GM12891 (cell line): Measurements from ENCODE around the gene IGFBPL1.

Experiments used
- DNase-seq: peaks from one replicate; pipeline ENCODE4 v3.0.0; 2011; ENCODE audit warnings: low spot score; ENCODE audit not compliant: insufficient read length
- FAIRE-seq: peaks from 2 replicates; lab custom pipeline; 2011; peaks lifted over from hg19 to GRCh38; lab: Jason Lieb, UNC
- PAX5 ChIP-seq: IDR thresholded peaks from 2 replicates; pipeline ENCODE4 v1.6.1; 2011; ENCODE audit warnings: low read length, moderate library complexity, mild to moderate bottlenecking; ENCODE audit not compliant: insufficient read depth, severe bottlenecking
- POLR2A ChIP-seq: IDR thresholded peaks from 2 replicates; pipeline ENCODE4 v1.6.1; 2011; ENCODE audit warnings: low read depth, low read length, control low read depth
- POLR2AphosphoS5 ChIP-seq: IDR thresholded peaks from 2 replicates; pipeline ENCODE4 v1.6.1; 2011; ENCODE audit warnings: low read depth, low read length, control low read depth
- POU2F2 ChIP-seq: IDR thresholded peaks from 2 replicates; pipeline ENCODE4 v1.6.1; 2011; ENCODE audit warnings: low read depth, mild to moderate bottlenecking, control low read depth, low read length, moderate library complexity
- SPI1 ChIP-seq: IDR thresholded peaks from 2 replicates; pipeline ENCODE4 v1.6.1; 2011; ENCODE audit warnings: low read depth, low read length, control low read depth
- TAF1 ChIP-seq: IDR thresholded peaks from 2 replicates; pipeline ENCODE4 v1.6.1; 2011; ENCODE audit warnings: low read depth, low read length, control low read depth

The IGFBPL1 gene

DNA sequence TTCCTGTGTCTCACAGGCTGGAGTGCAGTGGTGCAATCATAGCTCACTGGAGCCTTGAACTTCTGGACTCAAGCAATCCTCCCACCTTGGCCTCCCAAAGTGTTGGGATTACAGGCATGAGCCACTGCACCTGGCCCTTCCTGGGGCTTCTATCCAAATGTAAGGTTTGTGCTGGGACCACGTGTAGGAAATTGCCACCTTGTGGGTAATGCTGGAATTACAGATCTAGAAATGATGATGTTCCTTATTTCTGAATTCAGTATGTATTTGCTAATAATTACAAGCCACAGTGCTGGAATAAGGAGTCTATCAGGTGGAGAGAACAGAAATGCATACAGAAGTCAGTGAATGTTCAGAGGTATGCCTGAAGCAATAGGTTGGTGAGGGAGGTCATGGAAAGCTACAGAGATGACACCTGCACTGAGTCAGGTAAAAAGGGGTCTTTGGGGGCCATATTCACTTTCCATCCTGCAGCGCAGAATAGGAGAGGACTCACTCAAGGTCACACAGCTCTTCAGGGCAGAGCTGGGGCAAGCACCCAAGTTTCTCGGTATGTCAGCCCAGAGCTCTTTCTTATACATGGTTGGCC is 8.8 kb upstream of the IGFBPL1 start:
- no peak for TF ChIP-seq TAF1
- no peak for TF ChIP-seq POLR2AphosphoS5
- TF ChIP-seq SPI1: no peak
- no peak for TF ChIP-seq PAX5
- no peak for TF ChIP-seq POU2F2
- no peak for TF ChIP-seq POLR2A
- FAIRE-seq (no peak), DNase-seq (no peak)

- no peak for TF ChIP-seq PAX5
- TF ChIP-seq POU2F2: no peak
- TF ChIP-seq POLR2AphosphoS5: no peak
- TF ChIP-seq SPI1: no peak
- no peak for TF ChIP-seq TAF1
- no peak for TF ChIP-seq POLR2A
- DNase-seq (no peak), FAIRE-seq (no peak)
Observed at GRCh38 chr9:38431116-38431515, 6.9 kb upstream of the IGFBPL1 start.

GRCh38 chr9:38428062-38428461 is 3.8 kb upstream of the IGFBPL1 start:
- no peak for FAIRE-seq
- no peak for DNase-seq
- TF ChIP-seq POLR2AphosphoS5 (no peak), TAF1 (no peak), SPI1 (no peak), POLR2A (no peak), POU2F2 (no peak), PAX5 (no peak)

DNA sequence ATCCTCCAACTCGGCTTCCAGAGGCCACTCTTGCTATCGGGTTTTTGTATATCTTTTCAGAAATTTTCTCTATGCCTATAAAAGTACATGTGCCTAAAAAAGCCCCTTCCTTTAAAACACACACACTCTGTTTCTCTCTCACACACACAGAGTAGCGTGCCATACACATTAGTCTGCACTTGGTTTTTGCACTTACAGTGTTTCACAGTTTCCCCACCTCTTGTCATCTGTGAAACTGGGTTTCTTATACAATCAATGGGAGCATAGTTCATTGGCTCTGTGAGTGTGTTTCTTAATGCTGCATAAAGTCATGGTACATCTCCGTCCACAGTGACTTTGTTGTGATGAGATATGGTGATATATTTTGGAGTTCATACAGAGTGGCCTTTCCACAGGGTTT is 664 bp upstream of the IGFBPL1 start:
- DNase-seq (no peak), FAIRE-seq (no peak)

DNA sequence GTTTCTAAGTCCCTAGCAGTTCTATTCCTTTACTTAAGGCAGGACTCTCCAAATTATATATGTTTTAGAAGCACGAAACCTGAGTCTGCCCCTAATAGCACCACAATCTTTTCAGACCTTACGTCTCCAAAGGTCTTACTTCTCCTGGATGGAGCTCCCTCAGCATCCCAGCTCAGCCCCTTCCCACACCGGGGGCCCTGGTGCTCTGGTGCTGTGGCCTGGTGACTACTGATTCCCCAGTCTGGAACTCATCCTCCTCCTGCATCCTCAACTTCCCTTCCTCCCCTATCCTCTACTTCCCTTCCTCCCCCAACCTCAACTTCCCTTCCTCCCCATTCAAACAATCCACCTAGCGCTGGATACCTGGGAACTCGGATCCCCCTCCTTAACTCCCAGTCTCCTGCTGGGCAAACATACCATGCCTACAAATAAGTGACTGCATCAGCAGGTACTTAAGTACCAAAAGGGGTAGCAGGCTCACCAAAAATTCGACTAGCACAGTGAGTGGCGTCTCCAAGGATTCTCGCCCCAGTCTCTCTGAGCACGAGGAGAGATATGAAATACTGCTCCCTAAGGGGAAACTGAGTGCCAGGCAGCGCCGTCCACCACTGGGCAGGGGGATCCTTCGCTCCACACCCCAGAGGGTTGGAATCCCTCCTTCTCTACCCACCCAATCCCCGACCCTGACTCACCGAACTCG is 831 bp downstream of the IGFBPL1 start:
- TF ChIP-seq POLR2AphosphoS5 (no peak), POLR2A (no peak), TAF1 (no peak), POU2F2 (no peak), SPI1 (no peak), PAX5 (no peak)
- no peak for DNase-seq
- no peak for FAIRE-seq

More for the DNA sequence above, 664 bp upstream of the IGFBPL1 start:
- TF ChIP-seq POLR2A: no peak
- TF ChIP-seq POLR2AphosphoS5: no peak
- TF ChIP-seq PAX5: no peak
- no peak for TF ChIP-seq SPI1
- no peak for TF ChIP-seq TAF1
- no peak for TF ChIP-seq POU2F2

- FAIRE-seq (no peak), DNase-seq (no peak)
- TF ChIP-seq POLR2A (no peak), POLR2AphosphoS5 (no peak), TAF1 (no peak), PAX5 (no peak), POU2F2 (no peak), SPI1 (no peak)
Observed at GRCh38 chr9:38422555-38423260, 1.5 kb downstream of the IGFBPL1 start.

DNA sequence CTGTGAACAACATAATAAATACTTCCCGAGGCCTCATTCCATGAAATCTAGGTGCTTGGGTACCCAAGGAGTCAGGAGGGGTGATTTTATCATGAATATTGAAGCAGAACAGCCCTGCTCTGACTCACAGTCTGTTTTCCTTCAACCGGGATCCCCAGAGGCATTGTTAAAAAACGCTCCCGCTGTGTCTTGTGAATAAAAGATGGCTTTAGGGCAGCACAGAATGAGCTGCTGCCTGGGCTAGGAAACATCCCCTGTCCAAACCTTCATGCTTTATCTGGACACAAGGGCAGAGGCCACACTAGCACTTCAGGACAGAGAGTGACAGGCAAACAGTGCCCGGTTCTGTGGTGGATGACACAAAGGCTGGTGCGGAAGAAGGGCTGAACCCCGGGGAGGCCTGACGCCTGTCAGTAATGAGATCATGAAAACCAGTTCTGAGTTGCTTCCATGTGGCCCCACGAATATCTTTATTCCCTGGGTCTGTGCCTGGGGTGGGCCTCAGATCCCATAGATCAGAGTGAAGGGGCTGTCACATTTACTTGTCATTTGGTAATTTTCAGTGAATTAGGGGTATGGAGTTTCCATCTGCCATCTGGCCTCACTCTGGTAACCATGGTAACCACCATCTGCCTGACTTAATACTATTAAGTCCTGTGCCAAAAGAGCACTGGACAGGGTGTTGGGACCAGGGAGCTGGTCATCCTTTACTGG is 2.6 kb downstream of the IGFBPL1 start:
- FAIRE-seq (no peak), DNase-seq (no peak)
- no peak for TF ChIP-seq POLR2A
- TF ChIP-seq SPI1: no peak
- no peak for TF ChIP-seq PAX5
- TF ChIP-seq POU2F2: no peak
- no peak for TF ChIP-seq POLR2AphosphoS5
- no peak for TF ChIP-seq TAF1

GRCh38 chr9:38419181-38419580 is 5.1 kb downstream of the IGFBPL1 start:
- FAIRE-seq: no peak
- no peak for DNase-seq
- TF ChIP-seq POU2F2: no peak
- TF ChIP-seq PAX5: no peak
- no peak for TF ChIP-seq TAF1
- no peak for TF ChIP-seq POLR2AphosphoS5
- TF ChIP-seq SPI1: no peak
- no peak for TF ChIP-seq POLR2A
